ENCODE data around the gene NR1H4.
"Not testable (repeated sequence)": the region's sequence is repeated elsewhere in the genome, so short reads cannot be mapped to it uniquely, and the experiment has no call there.

NR1H4 gene

GRCh38 chr12:100518376-100518775, 44.7 kb downstream of the NR1H4 start:
- DNase-seq (no peak), ATAC-seq (no peak)

GRCh38 chr12:100520048-100520769, 46.5 kb downstream of the NR1H4 start:
- no peak for ATAC-seq
- DNase-seq = no peak

GRCh38 chr12:100521958-100522357, 48.3 kb downstream of the NR1H4 start:
- no peak for ATAC-seq

DNA sequence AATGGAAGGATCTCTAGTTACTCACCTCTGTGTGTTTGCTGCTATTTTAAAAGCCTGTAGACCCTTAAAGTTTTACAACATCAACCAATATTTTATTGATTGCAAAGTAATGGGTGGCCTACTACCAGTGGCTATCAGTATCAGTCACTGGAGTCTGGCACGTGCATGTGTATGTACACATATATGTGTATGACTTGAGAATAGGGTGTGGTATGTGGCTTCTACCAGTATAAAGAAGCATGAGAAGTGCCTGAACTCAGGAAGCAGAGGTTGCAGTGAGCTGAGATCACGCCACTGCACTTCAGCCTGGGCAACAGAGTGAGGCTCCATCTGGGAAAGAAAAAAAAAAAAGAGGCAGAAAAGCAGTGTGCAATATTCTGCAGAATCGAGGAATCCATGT, 54.4 kb downstream of the NR1H4 start:
- DNase-seq = no peak
- ATAC-seq = no peak

More at GRCh38 chr12:100521958-100522357, 48.3 kb downstream of the NR1H4 start:
- no peak for DNase-seq

DNA sequence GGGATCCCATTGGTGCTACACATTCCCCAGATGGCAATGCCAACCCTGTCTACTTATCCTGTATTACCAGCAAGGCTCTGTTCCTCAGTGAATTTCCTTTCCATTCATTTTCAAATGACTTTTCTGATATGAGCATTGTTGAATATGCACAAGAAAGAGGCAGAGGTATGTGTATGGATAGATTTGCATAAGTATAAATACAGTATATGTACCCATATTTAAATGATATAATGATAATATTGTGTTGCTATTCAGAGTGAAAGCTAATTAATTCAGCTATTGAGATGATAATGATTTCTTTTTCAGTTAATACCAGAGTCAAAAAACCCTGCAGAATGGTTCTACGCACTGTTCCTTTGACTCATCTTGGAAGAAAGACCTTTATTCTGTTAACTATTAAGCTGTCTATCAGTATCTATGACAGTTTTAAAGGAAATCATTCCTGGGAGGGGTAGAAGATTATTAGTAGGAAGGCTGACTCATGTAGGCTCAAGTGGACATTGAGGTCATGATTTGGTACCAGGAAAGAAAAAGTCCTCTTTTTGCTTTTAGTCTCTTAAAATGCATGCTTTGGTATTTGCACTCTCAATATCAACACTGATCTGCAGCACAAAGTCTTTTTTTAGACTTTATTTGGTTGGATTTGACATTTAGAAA, 54.9 kb downstream of the NR1H4 start:
- DNase-seq (no peak), ATAC-seq (no peak)

- no peak for ATAC-seq
- no peak for DNase-seq
Observed at GRCh38 chr12:100529756-100530350, 56.2 kb downstream of the NR1H4 start.

- no peak for DNase-seq
- ATAC-seq = no peak
Observed at GRCh38 chr12:100533376-100533775, 59.7 kb downstream of the NR1H4 start.

GRCh38 chr12:100534625-100535227, 61.1 kb downstream of the NR1H4 start:
- no peak for DNase-seq
- ATAC-seq = no peak

- ATAC-seq = no peak
- DNase-seq = peak; percentile 28
Observed at GRCh38 chr12:100539202-100539601, 65.5 kb downstream of the NR1H4 start.

DNA sequence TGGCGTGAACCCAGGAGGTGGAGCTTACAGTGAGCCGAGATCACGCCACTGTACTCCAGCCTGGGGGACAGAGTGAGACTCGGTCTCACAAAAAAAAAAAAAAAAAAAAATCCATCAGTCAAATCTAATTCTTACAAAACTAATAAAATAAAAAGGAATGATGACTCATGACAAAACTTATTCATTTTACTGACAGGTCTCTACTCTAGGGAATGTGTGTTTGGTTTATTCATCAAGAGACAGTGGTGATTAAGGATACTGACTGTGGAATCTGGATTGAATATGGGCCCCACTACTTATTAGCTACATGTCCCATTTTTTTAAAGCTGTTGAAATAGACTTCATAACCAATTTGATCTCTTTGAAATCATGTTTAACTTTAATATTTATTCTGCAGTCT, 70.5 kb downstream of the NR1H4 start:
- no peak for ATAC-seq
- no peak for DNase-seq

DNA sequence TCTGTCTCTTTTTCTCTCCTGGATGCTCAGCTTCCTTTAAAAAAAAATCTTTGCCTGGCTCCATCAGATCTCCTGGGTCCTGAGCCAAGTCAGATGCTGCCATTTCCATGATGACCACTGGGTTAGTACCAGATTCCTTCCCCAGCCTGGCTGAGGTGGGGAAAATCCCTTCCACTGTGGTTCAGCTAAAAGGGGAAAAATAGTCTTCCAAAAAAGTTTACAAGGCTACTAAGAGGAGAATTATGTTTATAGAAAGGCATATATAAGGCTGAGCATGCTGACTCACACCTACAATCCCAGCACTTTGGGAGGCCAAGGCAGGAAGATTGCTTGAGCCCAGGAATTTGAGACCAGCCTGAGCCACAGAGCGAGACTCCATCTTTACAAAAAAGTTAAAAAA, 71.4 kb downstream of the NR1H4 start:
- no peak for ATAC-seq

DNA sequence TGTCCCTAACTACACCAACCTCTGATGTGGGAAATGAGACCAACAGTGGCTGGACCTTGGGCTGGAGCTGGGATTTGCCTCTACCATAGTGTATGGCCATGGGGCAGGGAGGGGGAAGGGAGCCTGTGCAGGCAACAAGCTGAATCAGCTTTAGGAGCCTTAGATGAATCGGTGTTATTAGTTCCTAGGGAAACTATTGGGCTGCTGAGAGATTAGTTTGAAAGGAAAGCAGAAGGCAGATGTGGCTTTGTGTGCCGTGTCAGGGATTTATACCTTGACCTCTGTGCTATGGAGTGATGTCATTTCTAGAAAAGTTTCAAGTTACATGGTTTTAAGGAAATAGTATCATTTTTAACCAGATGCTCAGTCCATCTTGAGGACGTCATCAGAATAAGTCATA, 80.3 kb downstream of the NR1H4 start:
- ATAC-seq = no peak
- no peak for DNase-seq

More for the DNA sequence above, 71.4 kb downstream of the NR1H4 start:
- no peak for DNase-seq

DNA sequence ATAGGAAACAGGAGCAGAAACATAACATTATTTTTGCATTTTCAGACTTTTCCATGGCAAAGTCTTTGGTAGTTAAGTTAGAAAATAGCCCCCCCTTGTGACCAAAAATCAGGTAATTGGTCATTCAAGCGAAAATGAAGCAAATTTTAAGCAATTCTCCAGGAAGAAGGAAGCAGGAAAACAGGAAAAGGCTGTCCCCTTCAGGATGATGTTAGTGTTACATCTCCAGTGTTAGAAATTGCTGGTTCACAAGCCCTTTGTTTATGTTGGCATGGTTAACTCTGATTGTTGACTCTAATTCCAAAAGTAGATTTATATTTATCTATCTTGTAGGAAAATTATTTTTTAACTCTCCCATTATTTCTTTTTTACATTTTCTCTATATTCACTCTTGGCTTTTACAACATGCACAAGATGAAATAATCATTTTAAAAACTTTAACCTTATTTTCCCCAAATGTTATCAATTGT, 81.0 kb downstream of the NR1H4 start:
- no peak for DNase-seq
- ATAC-seq = no peak

GRCh38 chr12:100555722-100556121, 82.1 kb downstream of the NR1H4 start:
- ATAC-seq = no peak
- DNase-seq = no peak

GRCh38 chr12:100557357-100557756, 83.7 kb downstream of the NR1H4 start:
- no peak for DNase-seq
- ATAC-seq = no peak

DNA sequence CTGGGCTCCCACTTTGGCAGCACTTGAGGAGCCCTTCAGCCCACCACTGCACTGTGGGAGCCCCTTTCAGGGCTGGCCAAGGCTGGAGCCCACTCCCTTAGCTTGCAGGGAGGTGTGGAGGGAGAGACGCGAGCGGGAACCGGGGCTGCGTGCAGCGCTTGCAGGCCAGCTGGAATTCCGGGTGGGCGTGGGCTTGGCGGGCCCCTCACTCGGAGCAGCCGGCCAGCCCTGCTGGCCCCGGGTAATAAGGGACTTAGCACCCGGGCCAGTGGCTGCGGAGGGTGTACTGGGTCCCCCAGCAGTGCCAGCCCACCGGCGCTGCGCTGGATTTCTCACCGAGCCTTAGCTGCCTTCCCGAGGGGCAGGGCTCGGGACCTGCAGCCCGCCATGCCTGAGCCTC, 85.6 kb downstream of the NR1H4 start:
- not testable (repeated sequence) for ATAC-seq, DNase-seq

DNA sequence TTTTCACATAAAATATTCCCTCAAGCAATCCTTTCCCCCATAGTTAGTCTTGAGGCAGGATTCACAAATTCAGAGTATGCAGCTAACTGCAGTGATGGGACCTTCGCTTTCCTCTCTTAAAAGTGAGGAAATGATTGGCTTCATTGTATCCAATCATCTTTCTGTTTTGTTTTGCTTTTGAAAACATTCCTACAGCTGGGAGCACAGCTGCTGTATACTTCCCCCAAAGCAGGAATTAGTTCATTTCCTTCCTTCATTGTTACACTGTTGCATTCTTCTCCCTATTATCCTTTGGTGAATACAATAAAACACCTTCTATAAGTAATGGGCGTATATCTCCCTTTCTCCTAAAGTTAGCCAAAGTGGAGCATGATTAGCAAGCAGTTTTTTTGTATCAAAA, 90.4 kb downstream of the NR1H4 start:
- no peak for ATAC-seq
- DNase-seq = no peak

GRCh38 chr12:100564905-100565467, 91.3 kb downstream of the NR1H4 start:
- no peak for DNase-seq
- no peak for ATAC-seq

DNA sequence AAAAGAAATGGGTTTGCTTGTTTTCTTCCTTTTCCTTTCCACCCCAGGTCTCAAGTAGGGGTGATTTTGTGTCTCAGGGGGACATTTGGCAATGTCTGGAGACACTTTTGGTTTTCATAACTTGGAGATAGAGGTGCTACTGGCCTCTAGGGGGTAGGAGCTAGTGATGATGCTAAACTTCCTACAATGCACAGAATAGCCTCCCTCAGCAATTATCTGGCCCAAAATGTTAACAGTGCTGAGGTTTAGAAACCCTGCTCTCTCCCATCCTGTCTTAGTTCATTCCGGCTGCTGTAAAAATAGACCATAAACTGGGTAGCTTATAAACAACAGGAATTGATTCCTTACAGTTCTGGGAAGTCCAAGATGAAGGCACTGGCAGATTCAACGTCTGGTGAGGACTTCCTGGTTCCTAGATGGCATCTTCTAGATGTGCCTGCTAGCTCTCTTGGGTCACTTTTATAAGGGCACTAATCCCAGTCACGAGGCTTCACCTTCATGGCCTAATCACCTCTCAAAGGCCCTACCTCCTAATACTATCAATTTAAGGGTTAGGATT, 92.4 kb downstream of the NR1H4 start:
- no peak for ATAC-seq
- no peak for DNase-seq

DNA sequence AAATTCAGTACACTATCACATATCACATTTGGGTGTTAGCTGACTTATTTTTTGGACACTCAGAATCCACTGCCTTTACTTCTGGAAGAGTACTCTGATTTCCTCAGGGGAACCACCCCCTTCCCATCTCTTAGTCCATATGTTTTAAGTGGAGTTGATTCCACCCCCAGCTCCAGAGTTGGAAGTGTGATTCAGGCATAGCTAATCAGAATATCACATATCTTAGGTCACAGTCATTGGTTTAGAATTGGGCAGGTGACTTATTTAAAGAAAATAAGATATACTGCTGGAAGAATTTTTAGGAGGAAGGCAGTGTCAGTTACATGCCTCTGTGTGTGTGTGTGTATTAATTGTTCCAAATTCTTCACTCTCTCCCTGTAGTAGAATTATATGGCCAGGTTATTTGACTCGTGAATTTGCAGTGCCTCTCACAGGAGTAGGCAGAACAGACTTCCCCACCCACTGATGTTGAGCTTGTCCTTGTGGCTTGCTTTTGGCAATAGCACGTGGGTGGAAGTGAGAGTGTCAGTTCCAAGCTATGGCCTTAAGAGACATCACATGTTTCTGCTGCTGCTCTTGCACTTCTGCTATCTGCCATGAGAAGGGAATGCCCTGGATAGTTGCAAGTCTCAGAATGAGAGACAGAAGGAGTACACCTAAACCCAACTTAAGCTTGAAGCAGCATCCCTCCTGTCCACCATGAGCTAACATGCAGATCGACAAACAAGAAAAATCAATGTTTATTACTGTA, 93.4 kb downstream of the NR1H4 start:
- ATAC-seq (no peak), DNase-seq (no peak)

DNA sequence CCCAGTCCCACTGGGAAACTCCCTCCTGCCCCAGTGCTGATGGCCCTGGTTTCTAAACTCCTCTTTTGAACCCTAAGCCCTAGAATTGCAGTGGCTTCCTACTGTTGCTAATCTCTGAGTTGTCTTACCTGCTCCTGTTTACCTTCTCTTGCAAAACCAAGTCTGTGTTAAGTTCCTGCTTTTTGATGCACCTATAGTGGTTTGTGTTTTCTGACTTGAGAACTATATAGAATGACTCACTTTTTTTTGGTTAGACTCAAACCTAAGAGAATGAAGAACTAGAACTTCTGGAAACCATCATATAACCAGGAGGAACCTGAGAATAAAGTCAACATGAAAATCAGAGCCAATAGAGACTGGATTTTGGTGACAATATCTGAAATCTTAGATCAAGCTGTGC, 94.3 kb downstream of the NR1H4 start:
- ATAC-seq = no peak
- DNase-seq = no peak

DNA sequence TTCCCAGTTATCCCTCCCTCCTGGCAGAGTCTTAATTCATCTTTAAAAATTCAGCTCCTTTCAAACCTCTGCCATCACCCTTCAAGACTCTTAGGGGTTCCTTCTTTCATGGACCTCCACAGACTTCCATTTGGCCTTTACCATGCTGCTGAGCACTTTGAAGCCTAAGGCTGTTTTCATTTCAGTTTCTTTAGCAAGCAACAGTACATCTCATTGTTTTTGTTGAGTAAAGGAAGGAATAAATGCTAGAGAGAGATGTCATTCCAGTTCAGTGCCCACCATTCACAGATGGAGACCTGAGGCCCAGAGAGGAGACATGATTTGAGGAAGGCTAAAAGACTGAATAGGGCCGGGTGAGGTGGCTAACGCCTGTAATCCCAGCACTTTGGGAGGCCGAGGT, 98.5 kb downstream of the NR1H4 start:
- DNase-seq (no peak), ATAC-seq (no peak)

All from stimulated activated naive CD8-positive, alpha-beta T cell treated with anti-CD3 and anti-CD28 coated beads, Interleukin-15, Interleukin-2, amounts not matched to agents 100 U/mL and 50 U/mL, for 24 hours (primary cell).